GM10266 (cell line): ENCODE measurements around the gene LRP8.

Experiments
- DNase-seq: peaks from one replicate; pipeline ENCODE4 v3.0.0; 2012; ENCODE audit errors: extremely low spot score
- CTCF ChIP-seq: IDR thresholded peaks from 2 replicates; pipeline ENCODE4 v1.5.1; 2012; ENCODE audit warnings: mild to moderate bottlenecking, low read depth; ENCODE audit not compliant: control insufficient read depth, insufficient read depth; ENCODE audit errors: missing control alignments

Gene LRP8

GRCh38 chr1:53265581-53265980, 62.3 kb downstream of the LRP8 start:
- no peak for DNase-seq
- TF ChIP-seq CTCF = no peak

- no peak for DNase-seq
Observed at GRCh38 chr1:53264048-53264447, 63.8 kb downstream of the LRP8 start.

GRCh38 chr1:53262000-53262399, 65.9 kb downstream of the LRP8 start:
- no peak for TF ChIP-seq CTCF
- DNase-seq = no peak

More at GRCh38 chr1:53264048-53264447, 63.8 kb downstream of the LRP8 start:
- no peak for TF ChIP-seq CTCF

GRCh38 chr1:53260631-53261247, 67.1 kb downstream of the LRP8 start:
- DNase-seq = no peak
- no peak for TF ChIP-seq CTCF

- DNase-seq = no peak
- TF ChIP-seq CTCF = no peak
Observed at GRCh38 chr1:53259932-53260331, 67.9 kb downstream of the LRP8 start.

GRCh38 chr1:53258216-53258615, 69.7 kb downstream of the LRP8 start:
- no peak for TF ChIP-seq CTCF
- no peak for DNase-seq

GRCh38 chr1:53257454-53258081, 70.3 kb downstream of the LRP8 start:
- no peak for TF ChIP-seq CTCF
- no peak for DNase-seq
